Fibroblast of lung (primary cell): Measurements from ENCODE around the gene PSMD13.

Source experiments
- EZH2 ChIP-seq: IDR thresholded peaks from 2 replicates; pipeline ENCODE4 v1.5.1; 2012; ENCODE audit warnings: low read length, control low read depth, mild to moderate bottlenecking; ENCODE audit errors: missing control alignments
- TF ChIP-seq, protein P1 (sequence below), 2 donors: IDR thresholded peaks in 1 of 2; conservative IDR thresholded peaks in 1 of 2; 1 replicate in 1 of 2; 2 replicates in 1 of 2; pipeline ENCODE4 v1.5.1; 2011 to 2012; ENCODE audit warnings: low read length in 2 of 2, control low read depth in 1 of 2, inconsistent platforms in 1 of 2, low read depth in 1 of 2, mild to moderate bottlenecking in 1 of 2

DNA sequence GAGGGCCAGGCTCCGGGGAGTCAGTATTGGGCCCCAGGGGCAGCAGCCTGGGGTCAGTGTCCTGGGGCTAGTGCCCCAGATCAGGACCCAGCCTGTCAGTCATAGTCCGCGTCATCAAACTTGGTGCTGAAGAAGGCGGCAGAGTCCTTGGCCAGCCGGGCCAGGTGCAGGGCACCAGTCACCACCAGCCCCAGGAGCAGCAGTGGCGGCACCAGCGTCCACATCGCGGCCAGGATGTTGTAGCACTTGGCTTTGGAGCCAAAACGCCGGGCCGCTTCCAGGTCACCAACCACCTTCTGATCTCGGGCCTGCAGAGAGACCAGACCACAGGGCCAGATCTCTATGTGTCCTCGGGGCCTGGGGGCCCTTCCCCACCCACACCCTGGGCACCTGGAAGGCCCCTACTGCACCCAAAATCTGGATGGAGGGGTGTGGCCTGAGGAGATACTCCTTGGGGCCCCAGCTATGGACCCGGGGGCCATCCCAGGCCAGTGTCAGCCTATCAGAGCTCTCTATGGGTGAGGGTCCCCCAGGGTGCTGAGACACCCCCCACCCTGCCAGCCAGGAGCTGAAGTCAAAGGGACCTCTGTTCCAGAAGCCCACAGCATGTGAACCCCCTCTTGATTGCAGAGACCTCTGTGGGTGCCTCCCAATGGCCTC lies 61.8 kb downstream of the PSMD13 start:
- TF ChIP-seq, protein P1, sequence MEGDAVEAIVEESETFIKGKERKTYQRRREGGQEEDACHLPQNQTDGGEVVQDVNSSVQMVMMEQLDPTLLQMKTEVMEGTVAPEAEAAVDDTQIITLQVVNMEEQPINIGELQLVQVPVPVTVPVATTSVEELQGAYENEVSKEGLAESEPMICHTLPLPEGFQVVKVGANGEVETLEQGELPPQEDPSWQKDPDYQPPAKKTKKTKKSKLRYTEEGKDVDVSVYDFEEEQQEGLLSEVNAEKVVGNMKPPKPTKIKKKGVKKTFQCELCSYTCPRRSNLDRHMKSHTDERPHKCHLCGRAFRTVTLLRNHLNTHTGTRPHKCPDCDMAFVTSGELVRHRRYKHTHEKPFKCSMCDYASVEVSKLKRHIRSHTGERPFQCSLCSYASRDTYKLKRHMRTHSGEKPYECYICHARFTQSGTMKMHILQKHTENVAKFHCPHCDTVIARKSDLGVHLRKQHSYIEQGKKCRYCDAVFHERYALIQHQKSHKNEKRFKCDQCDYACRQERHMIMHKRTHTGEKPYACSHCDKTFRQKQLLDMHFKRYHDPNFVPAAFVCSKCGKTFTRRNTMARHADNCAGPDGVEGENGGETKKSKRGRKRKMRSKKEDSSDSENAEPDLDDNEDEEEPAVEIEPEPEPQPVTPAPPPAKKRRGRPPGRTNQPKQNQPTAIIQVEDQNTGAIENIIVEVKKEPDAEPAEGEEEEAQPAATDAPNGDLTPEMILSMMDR (conservative IDR thresholded peaks at IDR 0.05 in 1 of 2, IDR thresholded peaks at IDR 0.05 in 1 of 2; ENCODE audit: low read depth in 1 of 2, low read length in 2 of 2) = no peak
- no peak for TF ChIP-seq EZH2
